IPS-18a (cell line): Measurements from ENCODE around the gene ONECUT2.
"Not testable (repeated sequence)": the region's sequence is repeated elsewhere in the genome, so short reads cannot be mapped to it uniquely, and the experiment has no call there.

Experiments used
- H3K27ac ChIP-seq: one replicate; pipeline ENCODE4 v1.5.1; 2013; ENCODE audit warnings: low read length
- H3K27me3 ChIP-seq: one replicate; pipeline ENCODE4 v1.6.1; 2013; ENCODE audit warnings: mild to moderate bottlenecking, low read length; ENCODE audit not compliant: control insufficient read depth, insufficient read depth
- H3K36me3 ChIP-seq: one replicate; pipeline ENCODE4 v1.6.1; 2013; ENCODE audit warnings: low read depth, low read length; ENCODE audit not compliant: control insufficient read depth
- H3K4me1 ChIP-seq: one replicate; pipeline ENCODE4 v1.6.1; 2013; ENCODE audit warnings: low read depth, low read length; ENCODE audit not compliant: control insufficient read depth
- H3K4me3 ChIP-seq: one replicate; pipeline ENCODE4 v1.5.1; 2013; ENCODE audit warnings: low read length
- H3K9ac ChIP-seq: one replicate; pipeline ENCODE4 v1.6.1; 2013; ENCODE audit warnings: mild to moderate bottlenecking, low read length, moderate library complexity
- H3K9me3 ChIP-seq: one replicate; pipeline ENCODE4 v1.6.1; 2013; ENCODE audit warnings: low read depth, low read length; ENCODE audit not compliant: control insufficient read depth

ONECUT2 gene

GRCh38 chr18:57434536-57435494 lies at the start of gene ONECUT2:
ONECUT2 (plus strand) TSS chr18:57435374; CDS start chr18:57435717, 343 bp downstream.
- Histone ChIP-seq H3K27ac (no peak within 1 kb of the TSS), H3K27me3 (peaks cover 93% of the 10 kb centered on the region), H3K9me3 (no peaks in the 10 kb centered on the region), H3K4me1 (peaks cover 63% of the 10 kb centered on the region), H3K4me3 (peak within 1 kb of the TSS; percentile 80), H3K9ac (no peak within 1 kb of the TSS), H3K36me3 (no peaks in the 10 kb centered on the region)

GRCh38 chr18:57389271-57389670 lies 45.9 kb upstream of the ONECUT2 start:
- no peaks in the 10 kb centered on the region for H3K36me3 ChIP-seq
- no peaks in the 10 kb centered on the region for H3K27me3 ChIP-seq
- H3K27ac ChIP-seq = no peak overlapping the region
- no peaks in the 10 kb centered on the region for H3K9me3 ChIP-seq
- peaks cover 3% of the 10 kb centered on the region for H3K4me1 ChIP-seq
- no peak overlapping the region for H3K9ac ChIP-seq
- H3K4me3 ChIP-seq = no peak overlapping the region

- no peaks in the 10 kb centered on the region for H3K36me3 ChIP-seq
- H3K27me3 ChIP-seq = no peaks in the 10 kb centered on the region
- H3K9me3 ChIP-seq = no peaks in the 10 kb centered on the region
- no peak overlapping the region for H3K27ac ChIP-seq
- H3K4me1 ChIP-seq = no peaks in the 10 kb centered on the region
- no peak overlapping the region for H3K9ac ChIP-seq
- H3K4me3 ChIP-seq = no peak overlapping the region
Observed at GRCh38 chr18:57390044-57390443, 45.1 kb upstream of the ONECUT2 start.

GRCh38 chr18:57394749-57395148 lies 40.4 kb upstream of the ONECUT2 start:
- H3K27ac ChIP-seq, H3K27me3 ChIP-seq, H3K9me3 ChIP-seq, H3K4me3 ChIP-seq, H3K9ac ChIP-seq, H3K4me1 ChIP-seq, H3K36me3 ChIP-seq: not testable (repeated sequence)

- H3K27ac ChIP-seq, H3K9ac ChIP-seq, H3K36me3 ChIP-seq, H3K9me3 ChIP-seq, H3K4me3 ChIP-seq, H3K4me1 ChIP-seq, H3K27me3 ChIP-seq: not testable (repeated sequence)
Observed at GRCh38 chr18:57396831-57397230, 38.3 kb upstream of the ONECUT2 start.

- Histone ChIP-seq H3K27me3 (no peaks in the 10 kb centered on the region), H3K9ac (no peak overlapping the region), H3K4me1 (no peaks in the 10 kb centered on the region), H3K27ac (no peak overlapping the region), H3K4me3 (no peak overlapping the region), H3K9me3 (no peaks in the 10 kb centered on the region), H3K36me3 (no peaks in the 10 kb centered on the region)
Observed at GRCh38 chr18:57397440-57398132, 37.6 kb upstream of the ONECUT2 start.

GRCh38 chr18:57404345-57404744 lies 30.8 kb upstream of the ONECUT2 start:
- Histone ChIP-seq H3K4me3 (no peak overlapping the region), H3K4me1 (no peaks in the 10 kb centered on the region), H3K36me3 (no peaks in the 10 kb centered on the region), H3K9me3 (no peaks in the 10 kb centered on the region), H3K9ac (no peak overlapping the region), H3K27me3 (no peaks in the 10 kb centered on the region), H3K27ac (no peak overlapping the region)

GRCh38 chr18:57409650-57410049 lies 25.5 kb upstream of the ONECUT2 start:
- no peaks in the 10 kb centered on the region for H3K9me3 ChIP-seq
- H3K9ac ChIP-seq = no peak overlapping the region
- H3K36me3 ChIP-seq = no peaks in the 10 kb centered on the region
- H3K4me1 ChIP-seq = no peaks in the 10 kb centered on the region
- no peak overlapping the region for H3K27ac ChIP-seq
- H3K27me3 ChIP-seq = no peaks in the 10 kb centered on the region
- H3K4me3 ChIP-seq = no peak overlapping the region

- Histone ChIP-seq H3K4me1 (no peaks in the 10 kb centered on the region), H3K36me3 (no peaks in the 10 kb centered on the region), H3K9me3 (no peaks in the 10 kb centered on the region), H3K27me3 (no peaks in the 10 kb centered on the region), H3K27ac (no peak overlapping the region), H3K4me3 (no peak overlapping the region), H3K9ac (no peak overlapping the region)
Observed at GRCh38 chr18:57410749-57411148, 24.4 kb upstream of the ONECUT2 start.

GRCh38 chr18:57416542-57416941 lies 18.6 kb upstream of the ONECUT2 start:
- H3K4me1 ChIP-seq = no peaks in the 10 kb centered on the region
- no peaks in the 10 kb centered on the region for H3K27me3 ChIP-seq
- H3K4me3 ChIP-seq = no peak overlapping the region
- no peaks in the 10 kb centered on the region for H3K9me3 ChIP-seq
- no peaks in the 10 kb centered on the region for H3K36me3 ChIP-seq
- no peak overlapping the region for H3K27ac ChIP-seq
- no peak overlapping the region for H3K9ac ChIP-seq

GRCh38 chr18:57422313-57422872 lies 12.8 kb upstream of the ONECUT2 start:
- H3K4me3 ChIP-seq = no peak overlapping the region
- H3K27ac ChIP-seq = no peak overlapping the region
- H3K9ac ChIP-seq = no peak overlapping the region
- H3K27me3 ChIP-seq = peaks cover 35% of the 10 kb centered on the region
- no peaks in the 10 kb centered on the region for H3K4me1 ChIP-seq
- H3K36me3 ChIP-seq = no peaks in the 10 kb centered on the region
- no peaks in the 10 kb centered on the region for H3K9me3 ChIP-seq
